Thoracic aorta (tissue), 2 donors: Measurements from ENCODE around the gene C9orf50. TPM values are rescaled to one million over a fixed set of nuclear protein-coding genes. Genes with fewer than 3 reads are reported as not detected.
A peak's percentile ranks its signal among the peaks of the same experiment; 100 is the strongest.

Experiments used
- ATAC-seq: fragments of 150-250 bp; one replicate; pipeline ENCODE4 v1.8.0; 2017; ENCODE audit warnings: low read depth; ENCODE audit not compliant: insufficient number of reproducible peaks, low FRiP score
- DNase-seq: peaks from one replicate; pipeline ENCODE4 v3.0.0-alpha.2; 2020; ENCODE audit warnings: low spot score
- H3K27ac ChIP-seq, 2 donors: fragments of 200-600 bp; sonication (generic); 1 replicate in 1 of 2; 2 replicates in 1 of 2; pipeline ENCODE4 v1.5.1; 2016; ENCODE audit warnings: mild to moderate bottlenecking in 2 of 2, moderate library complexity in 2 of 2
- H3K27me3 ChIP-seq: fragments of 200-600 bp; sonication (generic); replicated peaks from 2 replicates; pipeline ENCODE4 v1.6.0; 2016; ENCODE audit warnings: mild to moderate bottlenecking; ENCODE audit not compliant: insufficient read depth
- H3K36me3 ChIP-seq: fragments of 200-600 bp; sonication (generic); one replicate; pipeline ENCODE4 v1.5.1; 2016
- H3K4me1 ChIP-seq, 2 donors: fragments of 200-600 bp; sonication (generic); 1 replicate in 1 of 2; 2 replicates in 1 of 2; pipeline versions ENCODE4 v1.5.1 to v1.6.0; 2016; ENCODE audit warnings: low read depth in 2 of 2, mild to moderate bottlenecking in 1 of 2; ENCODE audit not compliant: control insufficient read depth in 1 of 2
- H3K4me3 ChIP-seq: fragments of 200-600 bp; sonication (generic); 2 replicates; pipeline ENCODE4 v1.5.1; 2016; ENCODE audit warnings: mild to moderate bottlenecking
- H3K9me3 ChIP-seq: fragments of 200-600 bp; sonication (generic); 2 replicates; pipeline ENCODE4 v1.5.1; 2016
- CTCF ChIP-seq: fragments of 200-600 bp; sonication (generic); IDR thresholded peaks from one replicate; pipeline ENCODE4 v1.5.1; 2019; ENCODE audit warnings: antibody characterized with exemption
- total RNA-seq, 2 donors: library from RNA; depleted of rRNA; stranded (reverse); fragments of >200 nt; gene quantifications; one replicate each; pipeline versions ENCODE4 v1.1.0 to v1.2.3, GENCODE V29; 2016

Gene C9orf50
- total RNA-seq, 2 donors from 2014 or later: not detected

DNA sequence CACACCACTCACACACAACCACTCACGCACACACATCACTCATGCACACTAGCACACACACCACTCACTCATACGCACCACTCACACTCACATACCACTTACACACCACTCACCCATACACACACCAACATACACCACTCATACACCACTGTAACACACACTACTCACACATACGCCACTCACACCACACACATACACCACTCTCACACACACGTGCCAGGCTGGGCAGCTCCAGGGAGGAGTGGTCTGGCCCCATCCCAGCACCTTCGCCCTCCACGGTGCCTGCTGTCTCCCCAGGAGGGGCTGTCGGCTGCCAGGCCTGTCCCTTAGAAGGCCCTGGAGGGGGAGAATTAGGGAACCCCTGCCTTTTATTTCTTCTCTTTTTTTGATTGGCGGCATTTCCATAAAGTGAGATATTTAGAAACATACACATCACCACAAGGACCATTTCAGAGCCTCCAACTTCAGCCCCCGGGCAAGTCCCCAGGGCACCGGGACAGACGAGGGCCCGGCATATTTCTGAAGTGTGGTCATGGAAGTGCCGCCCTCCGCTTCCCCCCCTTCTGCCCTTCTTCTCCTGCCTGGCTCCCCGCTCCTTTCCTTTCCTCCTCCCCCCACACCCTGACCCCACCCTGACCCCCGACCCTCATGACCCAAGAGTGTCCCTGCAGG lies 27.3 kb upstream of the C9orf50 start:
- TF ChIP-seq CTCF: no peak
- H3K9me3 ChIP-seq: no peaks in the 10 kb centered on the region
- ATAC-seq (peak; percentile 61), DNase-seq (no peak)
- peaks cover 10 to 36% of the 10 kb centered on the region in 2 donors for H3K4me1 ChIP-seq
- H3K4me3 ChIP-seq: no peak overlapping the region
- peak overlapping the region; percentile 74 to 91 for H3K27ac ChIP-seq
- H3K27me3 ChIP-seq: no peaks in the 10 kb centered on the region
- no peaks in the 10 kb centered on the region for H3K36me3 ChIP-seq

GRCh38 chr9:129647635-129648034 lies 26.7 kb upstream of the C9orf50 start:
- Histone ChIP-seq H3K27ac (peak overlapping the region in 1 of 2 donors; percentile 91), H3K4me3 (no peak overlapping the region), H3K4me1 (peaks cover 12 to 37% of the 10 kb centered on the region in 2 donors), H3K36me3 (no peaks in the 10 kb centered on the region), H3K27me3 (no peaks in the 10 kb centered on the region), H3K9me3 (no peaks in the 10 kb centered on the region)
- DNase-seq (no peak), ATAC-seq (no peak)
- TF ChIP-seq CTCF: no peak

GRCh38 chr9:129646654-129647053 lies 25.8 kb upstream of the C9orf50 start:
- ATAC-seq: no peak
- Histone ChIP-seq H3K4me1 (peaks cover 14 to 39% of the 10 kb centered on the region in 2 donors), H3K27ac (no peak overlapping the region), H3K9me3 (no peaks in the 10 kb centered on the region), H3K36me3 (no peaks in the 10 kb centered on the region), H3K27me3 (no peaks in the 10 kb centered on the region), H3K4me3 (no peak overlapping the region)
- no peak for DNase-seq
- TF ChIP-seq CTCF: no peak

GRCh38 chr9:129646252-129646651 lies 25.4 kb upstream of the C9orf50 start:
- no peak overlapping the region for H3K4me3 ChIP-seq
- H3K9me3 ChIP-seq: no peaks in the 10 kb centered on the region
- DNase-seq (no peak), ATAC-seq (no peak)
- H3K4me1 ChIP-seq: peaks cover 14 to 43% of the 10 kb centered on the region in 2 donors
- no peak for TF ChIP-seq CTCF
- H3K36me3 ChIP-seq: no peaks in the 10 kb centered on the region
- H3K27me3 ChIP-seq: no peaks in the 10 kb centered on the region
- H3K27ac ChIP-seq: no peak overlapping the region

- no peak overlapping the region for H3K27ac ChIP-seq
- no peak overlapping the region for H3K4me3 ChIP-seq
- no peaks in the 10 kb centered on the region for H3K9me3 ChIP-seq
- ATAC-seq: no peak
- H3K27me3 ChIP-seq: no peaks in the 10 kb centered on the region
- no peak for DNase-seq
- H3K36me3 ChIP-seq: no peaks in the 10 kb centered on the region
- TF ChIP-seq CTCF: no peak
- peaks cover 28 to 46% of the 10 kb centered on the region in 2 donors for H3K4me1 ChIP-seq
Observed at GRCh38 chr9:129644902-129645301, 24.0 kb upstream of the C9orf50 start.
